ENCODE measurements around the gene RAB11B. TPM values are rescaled to one million over a fixed set of nuclear protein-coding genes. Genes with fewer than 3 reads are reported as not detected.

Gene RAB11B
- total and polyA plus RNA-seq, 2 of the 13 experiments (the other 11 are each of a cell fraction or from before 2014, with no cell fraction given), result 6.0 to 28.4 TPM

- TF ChIP-seq, protein P1, sequence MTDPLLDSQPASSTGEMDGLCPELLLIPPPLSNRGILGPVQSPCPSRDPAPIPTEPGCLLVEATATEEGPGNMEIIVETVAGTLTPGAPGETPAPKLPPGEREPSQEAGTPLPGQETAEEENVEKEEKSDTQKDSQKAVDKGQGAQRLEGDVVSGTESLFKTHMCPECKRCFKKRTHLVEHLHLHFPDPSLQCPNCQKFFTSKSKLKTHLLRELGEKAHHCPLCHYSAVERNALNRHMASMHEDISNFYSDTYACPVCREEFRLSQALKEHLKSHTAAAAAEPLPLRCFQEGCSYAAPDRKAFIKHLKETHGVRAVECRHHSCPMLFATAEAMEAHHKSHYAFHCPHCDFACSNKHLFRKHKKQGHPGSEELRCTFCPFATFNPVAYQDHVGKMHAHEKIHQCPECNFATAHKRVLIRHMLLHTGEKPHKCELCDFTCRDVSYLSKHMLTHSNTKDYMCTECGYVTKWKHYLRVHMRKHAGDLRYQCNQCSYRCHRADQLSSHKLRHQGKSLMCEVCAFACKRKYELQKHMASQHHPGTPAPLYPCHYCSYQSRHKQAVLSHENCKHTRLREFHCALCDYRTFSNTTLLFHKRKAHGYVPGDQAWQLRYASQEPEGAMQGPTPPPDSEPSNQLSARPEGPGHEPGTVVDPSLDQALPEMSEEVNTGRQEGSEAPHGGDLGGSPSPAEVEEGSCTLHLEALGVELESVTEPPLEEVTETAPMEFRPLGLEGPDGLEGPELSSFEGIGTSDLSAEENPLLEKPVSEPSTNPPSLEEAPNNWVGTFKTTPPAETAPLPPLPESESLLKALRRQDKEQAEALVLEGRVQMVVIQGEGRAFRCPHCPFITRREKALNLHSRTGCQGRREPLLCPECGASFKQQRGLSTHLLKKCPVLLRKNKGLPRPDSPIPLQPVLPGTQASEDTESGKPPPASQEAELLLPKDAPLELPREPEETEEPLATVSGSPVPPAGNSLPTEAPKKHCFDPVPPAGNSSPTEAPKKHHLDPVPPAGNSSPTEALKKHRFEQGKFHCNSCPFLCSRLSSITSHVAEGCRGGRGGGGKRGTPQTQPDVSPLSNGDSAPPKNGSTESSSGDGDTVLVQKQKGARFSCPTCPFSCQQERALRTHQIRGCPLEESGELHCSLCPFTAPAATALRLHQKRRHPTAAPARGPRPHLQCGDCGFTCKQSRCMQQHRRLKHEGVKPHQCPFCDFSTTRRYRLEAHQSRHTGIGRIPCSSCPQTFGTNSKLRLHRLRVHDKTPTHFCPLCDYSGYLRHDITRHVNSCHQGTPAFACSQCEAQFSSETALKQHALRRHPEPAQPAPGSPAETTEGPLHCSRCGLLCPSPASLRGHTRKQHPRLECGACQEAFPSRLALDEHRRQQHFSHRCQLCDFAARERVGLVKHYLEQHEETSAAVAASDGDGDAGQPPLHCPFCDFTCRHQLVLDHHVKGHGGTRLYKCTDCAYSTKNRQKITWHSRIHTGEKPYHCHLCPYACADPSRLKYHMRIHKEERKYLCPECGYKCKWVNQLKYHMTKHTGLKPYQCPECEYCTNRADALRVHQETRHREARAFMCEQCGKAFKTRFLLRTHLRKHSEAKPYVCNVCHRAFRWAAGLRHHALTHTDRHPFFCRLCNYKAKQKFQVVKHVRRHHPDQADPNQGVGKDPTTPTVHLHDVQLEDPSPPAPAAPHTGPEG (CRISPR knock-in tag; IDR thresholded peaks at IDR 0.05), result no peak
- TF ChIP-seq ZBTB7A (CRISPR knock-in tag; IDR thresholded peaks at IDR 0.05) (peak; percentile 66; the same call in 1 of the 2 replicates), ZNF451 (CRISPR knock-in tag; IDR thresholded peaks at IDR 0.05) (no peak), POLR2G (IDR thresholded peaks at IDR 0.05; ENCODE audit: low read depth, low read length) (no peak), JUND (CRISPR knock-in tag; IDR thresholded peaks at IDR 0.05) (0 out of 2 replicates have a peak, but pooled peaks have one; percentile 23), ZNF607 (CRISPR knock-in tag; IDR thresholded peaks at IDR 0.05; ENCODE audit: borderline replicate concordance) (no peak), TP53 (CRISPR knock-in tag; conservative IDR thresholded peaks at IDR 0.05) (0 out of 2 replicates have a peak, but pooled peaks have one; percentile 28), RXRA (CRISPR knock-in tag; IDR thresholded peaks at IDR 0.05) (peak; percentile 89; the same call in 1 of the 2 replicates), HMGA1 (CRISPR knock-in tag; conservative IDR thresholded peaks at IDR 0.05) (no peak), KMT2B (CRISPR knock-in tag; IDR thresholded peaks at IDR 0.05) (no peak), HOXD1 (CRISPR knock-in tag; IDR thresholded peaks at IDR 0.05) (peak; percentile 78; the same call in 1 of the 2 replicates), ZFP1 (CRISPR knock-in tag; IDR thresholded peaks at IDR 0.05) (peak; percentile 84; the same call in 1 of the 2 replicates), THAP11 (CRISPR knock-in tag; IDR thresholded peaks at IDR 0.05) (peak; percentile 58), MATR3 (CRISPR knock-in tag; IDR thresholded peaks at IDR 0.05) (no peak), HES4 (CRISPR knock-in tag; IDR thresholded peaks at IDR 0.05; ENCODE audit: borderline replicate concordance) (no peak), SIN3A (IDR thresholded peaks at IDR 0.05; ENCODE audit: borderline replicate concordance, low read depth, low read length) (no peak), NRL (CRISPR knock-in tag; IDR thresholded peaks at IDR 0.05; ENCODE audit: borderline replicate concordance) (no peak), RFX3 (CRISPR knock-in tag; IDR thresholded peaks at IDR 0.05) (peak; percentile 60), ZNF124 (CRISPR knock-in tag; IDR thresholded peaks at IDR 0.05) (peak; percentile 67; the same call in 1 of the 2 replicates)
- TF ChIP-seq, protein P2, sequence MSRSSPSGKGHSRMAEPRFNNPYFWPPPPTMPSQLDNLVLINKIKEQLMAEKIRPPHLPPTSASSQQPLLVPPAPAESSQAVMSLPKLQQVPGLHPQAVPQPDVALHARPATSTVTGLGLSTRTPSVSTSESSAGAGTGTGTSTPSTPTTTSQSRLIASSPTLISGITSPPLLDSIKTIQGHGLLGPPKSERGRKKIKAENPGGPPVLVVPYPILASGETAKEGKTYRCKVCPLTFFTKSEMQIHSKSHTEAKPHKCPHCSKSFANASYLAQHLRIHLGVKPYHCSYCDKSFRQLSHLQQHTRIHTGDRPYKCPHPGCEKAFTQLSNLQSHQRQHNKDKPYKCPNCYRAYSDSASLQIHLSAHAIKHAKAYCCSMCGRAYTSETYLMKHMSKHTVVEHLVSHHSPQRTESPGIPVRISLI (CRISPR knock-in tag; IDR thresholded peaks at IDR 0.05; ENCODE audit: borderline replicate concordance), result peak; percentile 99
- TF ChIP-seq, protein P3, sequence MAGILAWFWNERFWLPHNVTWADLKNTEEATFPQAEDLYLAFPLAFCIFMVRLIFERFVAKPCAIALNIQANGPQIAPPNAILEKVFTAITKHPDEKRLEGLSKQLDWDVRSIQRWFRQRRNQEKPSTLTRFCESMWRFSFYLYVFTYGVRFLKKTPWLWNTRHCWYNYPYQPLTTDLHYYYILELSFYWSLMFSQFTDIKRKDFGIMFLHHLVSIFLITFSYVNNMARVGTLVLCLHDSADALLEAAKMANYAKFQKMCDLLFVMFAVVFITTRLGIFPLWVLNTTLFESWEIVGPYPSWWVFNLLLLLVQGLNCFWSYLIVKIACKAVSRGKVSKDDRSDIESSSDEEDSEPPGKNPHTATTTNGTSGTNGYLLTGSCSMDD (CRISPR knock-in tag; IDR thresholded peaks at IDR 0.05), result no peak
Measured at GRCh38 chr19:8357007-8357521, 33.1 kb upstream of the RAB11B start (continued).
